Measurements from ENCODE around the gene IL20. TPM values are rescaled to one million over a fixed set of nuclear protein-coding genes. Genes with fewer than 3 reads are reported as not detected.

IL20 gene, protein sequence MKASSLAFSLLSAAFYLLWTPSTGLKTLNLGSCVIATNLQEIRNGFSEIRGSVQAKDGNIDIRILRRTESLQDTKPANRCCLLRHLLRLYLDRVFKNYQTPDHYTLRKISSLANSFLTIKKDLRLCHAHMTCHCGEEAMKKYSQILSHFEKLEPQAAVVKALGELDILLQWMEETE
- total RNA-seq (2014; rRNA removed; shearing (Covaris generic)) = not detected in 2 replicates

DNA sequence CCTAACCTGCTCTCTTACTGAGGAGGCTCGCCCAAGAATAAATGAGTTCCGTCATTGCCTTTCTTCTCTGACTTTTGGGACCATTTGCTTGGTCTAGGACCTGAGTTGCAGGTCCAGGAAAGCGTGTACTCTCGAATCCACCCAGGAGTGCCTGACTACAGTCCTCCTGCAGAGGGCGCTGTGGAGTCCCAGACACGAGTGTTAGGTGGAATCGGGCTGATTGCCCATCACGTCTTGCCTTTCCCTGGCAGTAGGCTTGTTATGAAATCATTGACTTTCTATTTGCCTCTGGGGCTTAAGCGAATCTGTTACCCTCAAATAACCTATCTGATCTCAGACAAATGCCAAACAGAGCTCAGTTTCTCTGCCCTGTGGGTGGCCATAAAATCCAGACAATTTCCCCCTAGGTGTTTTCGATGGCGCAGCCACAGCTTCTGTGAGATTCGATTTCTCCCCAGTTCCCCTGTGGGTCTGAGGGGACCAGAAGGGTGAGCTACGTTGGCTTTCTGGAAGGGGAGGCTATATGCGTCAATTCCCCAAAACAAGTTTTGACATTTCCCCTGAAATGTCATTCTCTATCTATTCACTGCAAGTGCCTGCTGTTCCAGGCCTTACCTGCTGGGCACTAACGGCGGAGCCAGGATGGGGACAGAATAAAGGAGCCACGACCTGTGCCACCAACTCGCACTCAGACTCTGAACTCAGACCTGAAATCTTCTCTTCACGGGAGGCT is at the start of gene IL20:
Gene IL20, plus strand, starts transcription at position 685 of the 733 bp plus-strand sequence. CDS start 230 bp downstream, outside the sequence.
- DNase-seq (ENCODE audit: low read depth) = peak; percentile 79

- no peak for DNase-seq (ENCODE audit: low read depth)
Measured at GRCh38 chr1:206816390-206817287, 48.8 kb upstream of the IL20 start.

GRCh38 chr1:206821493-206821892 is 43.9 kb upstream of the IL20 start:
- no peak for DNase-seq (ENCODE audit: low read depth)

- DNase-seq (ENCODE audit: low read depth) = no peak
Measured at GRCh38 chr1:206823727-206824126, 41.7 kb upstream of the IL20 start.

- DNase-seq (ENCODE audit: low read depth) = no peak
Measured at GRCh38 chr1:206824331-206824730, 41.1 kb upstream of the IL20 start.

GRCh38 chr1:206826394-206826793 is 39.0 kb upstream of the IL20 start:
- peak; percentile 17 for DNase-seq (ENCODE audit: low read depth)

GRCh38 chr1:206828061-206828460 is 37.4 kb upstream of the IL20 start:
- no peak for DNase-seq (ENCODE audit: low read depth)

- no peak for DNase-seq (ENCODE audit: low read depth)
Measured at GRCh38 chr1:206828765-206829164, 36.7 kb upstream of the IL20 start.

- no peak for DNase-seq (ENCODE audit: low read depth)
Measured at GRCh38 chr1:206829282-206829681, 36.1 kb upstream of the IL20 start.

- no peak for DNase-seq (ENCODE audit: low read depth)
Measured at GRCh38 chr1:206829875-206830274, 35.5 kb upstream of the IL20 start.

DNA sequence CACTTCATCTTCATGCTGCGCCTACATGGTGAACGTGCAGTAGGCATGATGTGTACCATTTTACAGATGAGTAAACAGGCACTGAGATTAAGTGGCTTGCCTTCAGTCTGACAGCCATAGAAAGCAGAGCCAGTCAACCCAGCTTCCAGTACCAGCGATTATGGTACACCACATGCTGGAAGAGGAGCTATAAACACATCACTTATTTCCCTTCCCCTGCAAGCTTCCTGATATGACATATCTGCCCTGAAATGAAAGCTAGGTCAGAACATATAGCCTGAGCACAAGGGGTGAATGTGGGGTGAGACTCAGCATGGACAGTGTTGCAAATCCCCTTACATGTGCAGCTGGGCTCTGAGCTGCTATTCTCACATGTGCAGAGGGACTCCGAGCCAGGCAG is 33.8 kb upstream of the IL20 start:
- no peak for DNase-seq (ENCODE audit: low read depth)

GRCh38 chr1:206832352-206832880 is 33.0 kb upstream of the IL20 start:
- no peak for DNase-seq (ENCODE audit: low read depth)

DNA sequence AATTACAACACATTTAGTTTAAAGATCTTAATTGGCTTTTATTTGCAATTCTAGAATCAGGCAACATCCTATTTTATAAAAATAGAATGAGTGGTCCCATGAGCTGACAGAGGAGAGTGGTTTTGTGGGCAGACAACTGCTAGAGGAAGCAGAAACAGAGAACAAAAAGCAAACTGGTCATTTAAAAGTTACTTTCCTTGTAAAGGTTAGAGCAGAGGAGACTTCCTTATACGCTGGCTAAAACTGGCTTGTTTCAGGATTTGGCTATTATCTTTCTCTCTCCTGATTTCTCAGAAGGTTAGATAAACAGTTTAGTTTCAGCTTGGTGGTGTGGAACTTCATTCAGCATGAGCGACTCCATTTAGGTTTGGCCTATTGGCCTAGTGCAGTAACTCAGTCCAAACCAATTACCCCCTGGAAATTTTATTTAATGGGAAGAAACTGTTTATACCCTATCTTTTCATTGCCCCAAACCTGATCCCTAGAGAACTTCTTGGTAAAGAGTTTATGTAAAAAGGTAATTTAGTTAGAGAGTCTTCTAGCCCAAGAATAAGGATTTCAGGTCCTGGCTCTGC is 32.2 kb upstream of the IL20 start:
- no peak for DNase-seq (ENCODE audit: low read depth)

GRCh38 chr1:206833801-206834200 is 31.6 kb upstream of the IL20 start:
- no peak for DNase-seq (ENCODE audit: low read depth)

DNA sequence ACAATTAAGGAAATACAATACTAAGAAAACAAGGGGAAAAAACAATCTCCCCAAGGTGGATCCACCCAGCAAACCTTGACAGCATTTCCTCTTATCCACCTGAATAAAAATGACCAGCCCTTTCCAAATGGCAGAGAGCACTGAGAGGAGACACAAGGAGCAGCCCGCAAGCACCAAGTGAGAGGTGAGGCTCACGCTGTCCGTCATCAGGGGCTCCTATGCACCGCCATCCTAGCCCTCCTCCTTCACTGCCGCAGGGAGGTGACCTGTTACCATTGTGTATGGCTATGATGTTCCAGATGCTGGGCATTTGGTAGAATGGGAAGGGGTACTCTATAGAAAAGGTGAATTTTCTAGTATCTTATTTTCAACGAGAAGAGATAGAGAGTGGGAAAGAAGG is 31.2 kb upstream of the IL20 start:
- no peak for DNase-seq (ENCODE audit: low read depth)

- DNase-seq (ENCODE audit: low read depth) = peak; percentile 17
Measured at GRCh38 chr1:206834711-206835110, 30.7 kb upstream of the IL20 start.

DNA sequence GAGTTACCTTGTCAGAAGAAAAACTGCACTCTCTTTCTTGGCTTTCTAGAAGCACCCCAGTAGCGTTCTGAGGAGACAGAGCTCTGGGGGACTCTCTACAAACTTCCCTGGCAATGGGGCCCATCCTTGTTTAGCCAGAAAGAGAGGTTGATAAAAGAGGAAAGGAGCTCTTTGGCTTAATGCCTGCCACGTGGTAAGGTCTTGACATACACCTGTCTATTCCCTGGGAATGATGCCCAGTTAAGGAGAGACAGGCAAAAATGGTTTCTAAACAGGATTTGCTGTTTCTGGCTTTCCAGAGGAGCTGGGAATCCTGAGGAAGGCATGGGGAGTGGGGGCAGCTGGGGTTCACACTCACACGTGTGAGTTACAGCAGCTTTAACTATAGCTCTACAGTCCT is 30.2 kb upstream of the IL20 start:
- no peak for DNase-seq (ENCODE audit: low read depth)

GRCh38 chr1:206836111-206836510 is 29.3 kb upstream of the IL20 start:
- no peak for DNase-seq (ENCODE audit: low read depth)

DNA sequence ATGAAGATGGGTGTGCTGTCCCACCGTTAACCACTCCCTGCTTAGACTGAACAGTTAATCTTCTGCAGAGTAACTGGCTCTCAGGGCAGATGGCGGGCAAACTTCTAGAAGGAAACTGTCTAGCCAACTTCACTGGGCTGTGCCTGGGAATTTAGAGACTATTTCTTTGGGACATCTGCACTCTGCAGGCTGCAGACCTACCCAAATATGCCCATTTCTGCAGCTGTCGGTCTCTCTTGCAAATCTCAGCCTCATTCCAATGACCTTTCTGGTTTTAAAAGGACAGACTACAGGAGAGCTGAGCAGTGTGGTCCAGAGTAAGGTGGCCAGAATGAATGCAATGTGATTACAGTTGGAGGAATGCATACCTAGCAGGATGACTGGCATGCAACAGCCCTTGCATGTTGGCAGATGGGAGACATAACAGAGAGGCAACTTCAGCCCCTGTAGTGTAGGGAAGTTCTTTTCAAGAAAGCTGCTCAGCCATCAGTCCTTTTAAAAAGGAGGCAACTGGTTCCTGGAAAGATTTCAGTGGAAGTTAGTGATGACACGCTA is 26.3 kb upstream of the IL20 start:
- DNase-seq (ENCODE audit: low read depth) = no peak

- peak; percentile 79 for DNase-seq (ENCODE audit: low read depth)
Measured at GRCh38 chr1:206839857-206840256, 25.6 kb upstream of the IL20 start.

- DNase-seq (ENCODE audit: low read depth) = no peak
Measured at GRCh38 chr1:206841609-206842323, 23.7 kb upstream of the IL20 start.
